ENCODE measurements around the gene EGFL7.
A peak's percentile ranks its signal among the peaks of the same experiment; 100 is the strongest.

EGFL7 gene

GRCh38 chr9:136719195-136719880 is 56.6 kb downstream of the EGFL7 start:
- Histone ChIP-seq H2BK12ac (ENCODE audit: low read length) (no peak overlapping the region), H4K91ac (ENCODE audit: low read depth, low read length, poor library complexity) (no peak overlapping the region), H2BK15ac (ENCODE audit: low read length) (peak overlapping the region; percentile 64), H3K4me2 (ENCODE audit: insufficient read depth, low read length, poor library complexity, severe bottlenecking) (no peak overlapping the region), H3K36me3 (replicated peaks in 1 of 2; ENCODE audit: control insufficient read depth in 2 of 2, insufficient read depth in 2 of 2, low read length in 2 of 2) (peaks cover 23 to 40% of the 10 kb centered on the region in 2 donors), H2AFZ (ENCODE audit: low read length) (no peak overlapping the region), H2BK5ac (ENCODE audit: low read length) (no peak overlapping the region), H2BK120ac (ENCODE audit: low read depth, low read length) (no peak overlapping the region), H3K79me1 (ENCODE audit: low read depth, low read length) (peaks cover 16% of the 10 kb centered on the region), H3K14ac (ENCODE audit: low read length) (peak overlapping the region; percentile 25), H3K23ac (ENCODE audit: low read depth, low read length, poor library complexity) (peak overlapping the region; percentile 89), H3K9ac (ENCODE audit: low read depth, low read length, poor library complexity) (peak overlapping the region; percentile 84), H3K4me3 (ENCODE audit: low read length in 2 of 2) (no peak overlapping the region), H4K8ac (ENCODE audit: low read depth, low read length) (peak overlapping the region; percentile 3), H3K27me3 (ENCODE audit: control insufficient read depth in 3 of 3, insufficient read depth in 3 of 3, low read depth in 1 of 3, low read length in 3 of 3) (no peaks in the 10 kb centered on the region), H3K4ac (ENCODE audit: low read length) (no peak overlapping the region), H3K9me3 (replicated peaks in 1 of 2; ENCODE audit: control insufficient read depth in 2 of 2, insufficient read depth in 1 of 2, low read depth in 1 of 2, low read length in 2 of 2) (no peaks in the 10 kb centered on the region), H3K27ac (replicated peaks; ENCODE audit: low read length) (peak overlapping the region; percentile 78), H2AK5ac (ENCODE audit: low read depth, low read length) (peak overlapping the region; percentile 79), H3K18ac (ENCODE audit: low read length) (peak overlapping the region; percentile 90), H3K4me1 (ENCODE audit: control insufficient read depth in 2 of 2, insufficient read depth in 1 of 2, low read depth in 1 of 2, low read length in 2 of 2) (peaks cover 22 to 25% of the 10 kb centered on the region in 2 donors)
- no CpG with 5 or more reads among the region's 24 CpGs for WGBS, 2 donors (ENCODE audit: extremely low coverage in 2 of 2, insufficient read length in 2 of 2, insufficient replicate concordance in 1 of 2)
- no peak for DNase-seq (ENCODE audit: low spot score)

GRCh38 chr9:136720251-136720897 is 57.7 kb downstream of the EGFL7 start:
- Histone ChIP-seq H3K23ac (ENCODE audit: low read depth, low read length, poor library complexity) (peak overlapping the region; percentile 93), H3K27ac (replicated peaks; ENCODE audit: low read length) (peak overlapping the region; percentile 78), H3K9me3 (replicated peaks in 1 of 2; ENCODE audit: control insufficient read depth in 2 of 2, insufficient read depth in 1 of 2, low read depth in 1 of 2, low read length in 2 of 2) (no peaks in the 10 kb centered on the region), H4K8ac (ENCODE audit: low read depth, low read length) (no peak overlapping the region), H2BK15ac (ENCODE audit: low read length) (no peak overlapping the region), H2AFZ (ENCODE audit: low read length) (peak overlapping the region; percentile 63), H2BK12ac (ENCODE audit: low read length) (no peak overlapping the region), H3K9ac (ENCODE audit: low read depth, low read length, poor library complexity) (peak overlapping the region; percentile 78), H2AK5ac (ENCODE audit: low read depth, low read length) (peak overlapping the region; percentile 92), H3K4me2 (ENCODE audit: insufficient read depth, low read length, poor library complexity, severe bottlenecking) (peak overlapping the region; percentile 40), H3K4me3 (ENCODE audit: low read length in 2 of 2) (peak overlapping the region in 1 of 2 donors; percentile 32), H2BK5ac (ENCODE audit: low read length) (peak overlapping the region; percentile 84), H3K4me1 (ENCODE audit: control insufficient read depth in 2 of 2, insufficient read depth in 1 of 2, low read depth in 1 of 2, low read length in 2 of 2) (peaks cover 19 to 22% of the 10 kb centered on the region in 2 donors), H3K79me1 (ENCODE audit: low read depth, low read length) (peaks cover 11% of the 10 kb centered on the region), H3K36me3 (replicated peaks in 1 of 2; ENCODE audit: control insufficient read depth in 2 of 2, insufficient read depth in 2 of 2, low read length in 2 of 2) (peaks cover 28 to 51% of the 10 kb centered on the region in 2 donors), H3K18ac (ENCODE audit: low read length) (peak overlapping the region; percentile 90), H3K4ac (ENCODE audit: low read length) (no peak overlapping the region), H3K27me3 (ENCODE audit: control insufficient read depth in 3 of 3, insufficient read depth in 3 of 3, low read depth in 1 of 3, low read length in 3 of 3) (no peaks in the 10 kb centered on the region), H3K14ac (ENCODE audit: low read length) (peak overlapping the region; percentile 99), H4K91ac (ENCODE audit: low read depth, low read length, poor library complexity) (no peak overlapping the region), H2BK120ac (ENCODE audit: low read depth, low read length) (no peak overlapping the region)
- peak; percentile 71 for DNase-seq (ENCODE audit: low spot score)
- no CpG with 5 or more reads among the region's 20 CpGs for WGBS, 2 donors (ENCODE audit: extremely low coverage in 2 of 2, insufficient read length in 2 of 2, insufficient replicate concordance in 1 of 2)

GRCh38 chr9:136720898-136721338 is 58.2 kb downstream of the EGFL7 start:
- Histone ChIP-seq H3K23ac (ENCODE audit: low read depth, low read length, poor library complexity) (peak overlapping the region; percentile 93), H2AFZ (ENCODE audit: low read length) (no peak overlapping the region), H3K36me3 (replicated peaks in 1 of 2; ENCODE audit: control insufficient read depth in 2 of 2, insufficient read depth in 2 of 2, low read length in 2 of 2) (peaks cover 33 to 52% of the 10 kb centered on the region in 2 donors), H3K4me3 (ENCODE audit: low read length in 2 of 2) (no peak overlapping the region), H3K14ac (ENCODE audit: low read length) (peak overlapping the region; percentile 14), H3K18ac (ENCODE audit: low read length) (peak overlapping the region; percentile 57), H4K8ac (ENCODE audit: low read depth, low read length) (no peak overlapping the region), H2AK5ac (ENCODE audit: low read depth, low read length) (peak overlapping the region; percentile 92), H3K79me1 (ENCODE audit: low read depth, low read length) (peaks cover 15% of the 10 kb centered on the region), H3K27ac (replicated peaks; ENCODE audit: low read length) (peak overlapping the region; percentile 77), H4K91ac (ENCODE audit: low read depth, low read length, poor library complexity) (no peak overlapping the region), H3K4ac (ENCODE audit: low read length) (no peak overlapping the region), H3K4me1 (ENCODE audit: control insufficient read depth in 2 of 2, insufficient read depth in 1 of 2, low read depth in 1 of 2, low read length in 2 of 2) (peaks cover 19 to 27% of the 10 kb centered on the region in 2 donors), H2BK120ac (ENCODE audit: low read depth, low read length) (no peak overlapping the region), H2BK15ac (ENCODE audit: low read length) (no peak overlapping the region), H3K4me2 (ENCODE audit: insufficient read depth, low read length, poor library complexity, severe bottlenecking) (peak overlapping the region; percentile 23), H3K9me3 (replicated peaks in 1 of 2; ENCODE audit: control insufficient read depth in 2 of 2, insufficient read depth in 1 of 2, low read depth in 1 of 2, low read length in 2 of 2) (no peaks in the 10 kb centered on the region), H3K9ac (ENCODE audit: low read depth, low read length, poor library complexity) (peak overlapping the region; percentile 78), H2BK12ac (ENCODE audit: low read length) (no peak overlapping the region), H2BK5ac (ENCODE audit: low read length) (peak overlapping the region; percentile 84), H3K27me3 (ENCODE audit: control insufficient read depth in 3 of 3, insufficient read depth in 3 of 3, low read depth in 1 of 3, low read length in 3 of 3) (no peaks in the 10 kb centered on the region)
- no CpG with 5 or more reads among the region's 11 CpGs for WGBS, 2 donors (ENCODE audit: extremely low coverage in 2 of 2, insufficient read length in 2 of 2, insufficient replicate concordance in 1 of 2)
- DNase-seq (ENCODE audit: low spot score), result no peak

All from neuronal stem cell (in vitro differentiated cells).